Uterus (tissue), 2 donors: Measurements from ENCODE around the gene VPS37C.

Source experiments
- CTCF ChIP-seq, 4 experiments: fragments of 200-600 bp in 2 of 4; fragments of 450-650 bp in 2 of 4; sonication (generic) in 2 of 4; IDR thresholded peaks; one replicate each; pipeline ENCODE4 v1.5.1; 2016 to 2019; ENCODE audit warnings: antibody characterized with exemption in 4 of 4, mild to moderate bottlenecking in 2 of 4, moderate library complexity in 1 of 4
- POLR2A ChIP-seq, 2 donors: fragments of 450-650 bp; IDR thresholded peaks; one replicate each; pipeline ENCODE4 v1.6.1; 2016; ENCODE audit warnings: antibody characterized with exemption in 2 of 2, mild to moderate bottlenecking in 1 of 2, moderate library complexity in 1 of 2

GRCh38 chr11:61098778-61099177, 62.4 kb downstream of the VPS37C start:
- TF ChIP-seq POLR2A (IDR thresholded peaks at IDR 0.05) (no peak), CTCF (IDR thresholded peaks at IDR 0.05) (no peak)
